Activated CD4-positive, alpha-beta T cell treated with anti-CD3 and anti-CD28 coated beads, Interleukin-2, amount 10 ng/mL, durations not matched to agents 7 days and 5 days (primary cell): ENCODE data around the gene COTL1. TPM values are rescaled to one million over a fixed set of nuclear protein-coding genes. Genes with fewer than 3 reads are reported as not detected.

Experiments
- CTCF ChIA-PET: fragments of 350-600 bp; sonication (Branson Sonifier 250); formaldehyde crosslinking; loops from one replicate; lab custom pipeline; 2021; ENCODE audit warnings: antibody characterized with exemption; lab: Charles Lee
- POLR2A ChIA-PET: fragments of 350-600 bp; sonication (Branson Sonifier 250); formaldehyde crosslinking; loops from one replicate; lab custom pipeline; 2021; ENCODE audit warnings: antibody characterized with exemption; lab: Charles Lee
- DNase-seq: peaks from one replicate; pipeline ENCODE4 v3.0.0-alpha.2; 2020
- H3K27ac Mint-ChIP-seq: one replicate; pipeline ENCODE4 v1.8.0; 2021; ENCODE audit warnings: mild to moderate bottlenecking, moderate library complexity, mixed read lengths
- H3K27me3 Mint-ChIP-seq: one replicate; pipeline ENCODE4 v1.8.0; 2021; ENCODE audit warnings: mixed read lengths
- H3K36me3 Mint-ChIP-seq: one replicate; pipeline ENCODE4 v1.8.0; 2021; ENCODE audit warnings: low read depth, mixed read lengths
- H3K4me1 Mint-ChIP-seq: one replicate; pipeline ENCODE4 v1.8.0; 2021; ENCODE audit warnings: mixed read lengths
- H3K4me3 Mint-ChIP-seq: one replicate; pipeline ENCODE4 v1.8.0; 2021; ENCODE audit warnings: mild to moderate bottlenecking, moderate library complexity, mixed read lengths
- H3K9me3 Mint-ChIP-seq: one replicate; pipeline ENCODE4 v1.8.0; 2021; ENCODE audit warnings: mixed read lengths
- total RNA-seq, 2 experiments: library from RNA; stranded (reverse); gene quantifications; one replicate each; pipeline ENCODE4 v1.2.3, GENCODE V29; 2021

The COTL1 gene
- total RNA-seq, 2 experiments from 2014 or later: 780 to 845 TPM

- ChIA-PET POLR2A (no interaction called here), CTCF (interaction anchor here (0.5 to 1.8 kb wide), 3 partner anchors 10 to 531 kb away, joined by 3 to 8 read pairs (median 3); no protein-coding TSS in a partner anchor)
- H3K4me1 Mint-ChIP-seq: peaks cover 10% of the 10 kb centered on the region
- H3K9me3 Mint-ChIP-seq: no peaks in the 10 kb centered on the region
- H3K27ac Mint-ChIP-seq: no peak overlapping the region
- DNase-seq: no peak
- peaks cover 8% of the 10 kb centered on the region for H3K27me3 Mint-ChIP-seq
- H3K36me3 Mint-ChIP-seq: no peaks in the 10 kb centered on the region
- no peak overlapping the region for H3K4me3 Mint-ChIP-seq
Measured at GRCh38 chr16:84538222-84538840, 79.5 kb downstream of the COTL1 start.

- peaks cover 13% of the 10 kb centered on the region for H3K4me1 Mint-ChIP-seq
- H3K27me3 Mint-ChIP-seq: peaks cover 12% of the 10 kb centered on the region
- H3K9me3 Mint-ChIP-seq: no peaks in the 10 kb centered on the region
- no peak for DNase-seq
- no peaks in the 10 kb centered on the region for H3K36me3 Mint-ChIP-seq
- no peak overlapping the region for H3K27ac Mint-ChIP-seq
- ChIA-PET POLR2A (no interaction called here), CTCF (interaction anchor here (0.9 kb wide), 2 partner anchors 10 to 18 kb away, joined by 3 to 4 read pairs; no protein-coding TSS in a partner anchor)
- H3K4me3 Mint-ChIP-seq: no peak overlapping the region
Measured at GRCh38 chr16:84537491-84538151, 80.3 kb downstream of the COTL1 start.

DNA sequence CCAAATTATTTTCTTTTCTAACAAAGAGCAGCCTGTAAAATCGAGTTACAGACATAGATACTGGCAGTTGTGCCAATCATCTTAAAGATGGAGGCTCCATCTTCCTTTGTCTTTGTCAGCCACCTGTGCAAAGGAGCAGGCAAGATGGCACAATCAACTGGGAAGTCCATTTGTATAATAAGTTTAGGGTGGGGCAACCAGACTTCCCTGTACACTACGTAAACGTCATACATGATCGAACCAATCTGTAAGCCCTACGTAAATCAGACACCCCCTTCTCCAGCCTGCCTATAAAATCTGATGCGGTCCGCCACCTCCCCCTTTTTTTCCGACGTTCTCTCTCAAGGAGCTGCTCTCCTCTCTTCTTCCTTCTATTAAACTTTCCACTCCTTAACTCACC lies 82.0 kb downstream of the COTL1 start:
- H3K4me3 Mint-ChIP-seq: no peak overlapping the region
- no peaks in the 10 kb centered on the region for H3K9me3 Mint-ChIP-seq
- POLR2A ChIA-PET: no interaction called here
- CTCF ChIA-PET: interaction anchor here (0.6 kb wide), 2 partner anchors 18 to 28 kb away, joined by 3 read pairs; no protein-coding TSS in a partner anchor
- H3K4me1 Mint-ChIP-seq: peaks cover 19% of the 10 kb centered on the region
- DNase-seq: no peak
- no peaks in the 10 kb centered on the region for H3K36me3 Mint-ChIP-seq
- peaks cover 16% of the 10 kb centered on the region for H3K27me3 Mint-ChIP-seq
- no peak overlapping the region for H3K27ac Mint-ChIP-seq

DNA sequence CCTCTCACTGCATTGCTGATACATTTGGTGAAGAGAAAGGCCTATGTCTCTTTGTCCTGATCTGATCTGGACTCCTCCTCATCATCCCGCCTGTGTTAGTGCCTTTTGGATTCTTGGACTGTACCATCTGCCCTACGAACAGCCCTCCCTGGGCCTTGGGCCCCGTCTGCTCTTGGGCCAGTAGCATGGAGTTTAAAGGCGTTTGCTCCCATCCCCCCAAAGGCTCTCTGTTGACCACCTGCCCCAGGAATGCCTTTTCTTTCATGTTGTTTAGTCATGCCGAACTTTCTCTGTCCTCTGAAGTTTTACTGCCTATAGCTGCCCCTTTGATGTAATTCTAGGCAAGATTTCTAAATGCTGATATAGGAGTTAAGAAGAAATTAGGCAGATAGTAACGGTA lies 82.5 kb downstream of the COTL1 start:
- H3K4me3 Mint-ChIP-seq: no peak overlapping the region
- H3K27me3 Mint-ChIP-seq: peaks cover 16% of the 10 kb centered on the region
- H3K36me3 Mint-ChIP-seq: peaks cover 2% of the 10 kb centered on the region
- H3K9me3 Mint-ChIP-seq: peaks cover 1% of the 10 kb centered on the region
- POLR2A ChIA-PET: no interaction called here
- CTCF ChIA-PET: no interaction called here
- H3K27ac Mint-ChIP-seq: no peak overlapping the region
- no peak for DNase-seq
- peaks cover 19% of the 10 kb centered on the region for H3K4me1 Mint-ChIP-seq

DNA sequence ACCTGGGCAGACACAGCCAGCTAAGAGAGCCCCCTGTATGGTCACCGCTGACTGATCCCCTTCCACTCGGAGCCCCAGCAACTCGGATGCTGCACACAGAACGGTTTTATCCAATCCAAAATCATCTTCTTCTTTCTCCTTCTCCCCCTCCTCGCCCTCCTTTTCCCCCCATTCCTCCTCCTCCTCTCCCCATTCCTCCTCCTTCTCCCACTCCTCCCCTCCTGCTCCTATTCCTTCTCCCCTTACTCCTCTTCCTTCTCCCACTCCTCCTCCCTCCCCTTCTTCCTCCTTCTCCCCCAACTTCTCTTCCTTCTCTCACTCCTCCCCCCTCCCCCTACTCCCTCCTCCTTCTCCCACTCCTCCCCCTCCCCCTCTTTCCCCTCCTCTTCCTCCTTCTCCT lies 83.1 kb downstream of the COTL1 start:
- Mint-ChIP-seq H3K4me1 (peaks cover 20% of the 10 kb centered on the region), H3K36me3 (peaks cover 6% of the 10 kb centered on the region), H3K27ac (no peak overlapping the region), H3K9me3 (peaks cover 6% of the 10 kb centered on the region), H3K27me3 (peaks cover 16% of the 10 kb centered on the region), H3K4me3 (no peak overlapping the region)
- no peak for DNase-seq
- CTCF ChIA-PET: no interaction called here
- POLR2A ChIA-PET: no interaction called here

DNA sequence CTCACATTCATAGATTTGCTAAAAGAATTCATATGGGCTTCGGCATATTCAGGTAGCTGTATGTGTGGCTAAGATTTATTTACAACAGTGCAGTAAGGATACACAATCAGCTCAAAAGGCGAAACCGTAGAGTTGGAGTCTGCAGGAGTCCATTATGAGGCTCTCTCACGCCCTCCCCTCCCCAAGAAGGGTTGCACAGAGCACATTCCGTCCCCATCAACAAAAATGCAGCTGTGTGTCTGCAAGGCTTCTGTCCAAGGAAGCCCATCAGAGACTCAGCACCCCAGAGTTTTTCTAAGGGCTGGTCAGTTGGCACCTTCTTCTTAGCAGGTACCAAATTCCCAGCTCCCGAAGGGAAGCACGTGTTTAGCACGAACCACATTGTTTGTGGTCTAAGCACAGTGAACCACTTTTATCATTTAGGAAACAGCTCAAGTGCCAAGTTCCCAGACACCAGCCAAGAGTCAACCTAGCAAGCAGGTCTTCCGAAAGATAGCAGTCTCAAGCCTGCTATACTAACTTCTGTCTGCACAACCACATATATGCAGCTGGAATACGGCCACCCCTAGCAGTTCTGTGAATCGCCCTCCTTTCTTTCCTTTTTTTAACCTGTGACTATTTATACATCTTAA lies 84.9 kb downstream of the COTL1 start:
- CTCF ChIA-PET: interaction anchor here (1.0 to 1.6 kb wide), 5 partner anchors 9 to 22 kb away, joined by 3 to 8 read pairs (median 5); no protein-coding TSS in a partner anchor
- Mint-ChIP-seq H3K9me3 (peaks cover 13% of the 10 kb centered on the region), H3K27me3 (peaks cover 16% of the 10 kb centered on the region), H3K36me3 (peaks cover 11% of the 10 kb centered on the region), H3K4me1 (peaks cover 20% of the 10 kb centered on the region), H3K27ac (no peak overlapping the region), H3K4me3 (no peak overlapping the region)
- DNase-seq: no peak
- POLR2A ChIA-PET: no interaction called here

GRCh38 chr16:84532291-84532724 lies 85.6 kb downstream of the COTL1 start:
- Mint-ChIP-seq H3K36me3 (peaks cover 11% of the 10 kb centered on the region), H3K27me3 (peaks cover 16% of the 10 kb centered on the region), H3K4me1 (peaks cover 17% of the 10 kb centered on the region), H3K4me3 (no peak overlapping the region), H3K27ac (no peak overlapping the region), H3K9me3 (peaks cover 13% of the 10 kb centered on the region)
- DNase-seq: no peak
- POLR2A ChIA-PET: no interaction called here
- CTCF ChIA-PET: interaction anchor here (1.0 to 1.5 kb wide), 3 partner anchors 12 to 21 kb away, joined by 4 to 6 read pairs (median 5); no protein-coding TSS in a partner anchor

DNA sequence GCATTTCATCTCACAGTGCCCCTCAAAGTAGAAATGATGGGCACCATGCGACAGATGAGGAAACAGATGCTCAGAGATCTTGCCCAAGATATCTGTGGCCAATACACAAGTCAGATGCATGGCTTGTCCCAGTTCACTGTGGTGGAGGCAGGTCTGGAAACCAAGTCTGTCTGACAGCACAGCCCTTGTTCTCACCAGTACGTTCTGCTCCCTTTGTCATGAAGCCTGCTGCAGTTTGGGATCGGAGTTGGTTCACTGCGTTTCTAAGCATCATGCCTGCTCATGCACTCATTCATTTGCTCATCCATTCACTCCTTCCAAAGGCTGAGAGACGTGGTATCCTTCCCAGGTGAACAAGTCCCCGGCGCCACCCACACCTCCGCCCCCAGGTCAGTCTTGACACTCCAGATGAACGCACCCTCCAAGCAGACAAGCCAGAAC lies 86.2 kb downstream of the COTL1 start:
- Mint-ChIP-seq H3K27me3 (peaks cover 16% of the 10 kb centered on the region), H3K4me3 (no peak overlapping the region), H3K27ac (no peak overlapping the region), H3K36me3 (peaks cover 11% of the 10 kb centered on the region), H3K9me3 (peaks cover 13% of the 10 kb centered on the region), H3K4me1 (peaks cover 11% of the 10 kb centered on the region)
- DNase-seq: no peak
- CTCF ChIA-PET: interaction anchor here (1.2 kb wide), 1 partner anchor 21 kb away, joined by 4 read pairs; no protein-coding TSS in a partner anchor
- POLR2A ChIA-PET: no interaction called here

DNA sequence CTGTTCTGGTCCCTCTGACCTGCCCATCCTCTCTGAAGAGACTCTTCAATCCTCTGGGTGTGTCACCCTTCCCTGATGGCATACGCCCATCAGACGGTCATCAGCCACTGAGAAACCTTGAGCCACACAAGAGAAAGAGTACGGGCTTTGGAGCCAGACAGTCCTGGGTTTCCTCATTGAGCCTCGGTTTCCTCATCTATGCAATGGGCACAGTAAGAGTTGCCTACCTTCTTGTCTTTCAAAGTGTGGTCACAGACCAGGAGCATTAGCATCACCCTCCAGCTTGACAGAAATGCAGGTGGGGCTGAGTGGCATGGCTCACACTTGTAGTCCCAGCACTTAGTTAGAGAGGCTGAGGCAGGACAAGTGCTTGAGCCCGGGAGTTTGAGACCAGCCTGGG lies 87.3 kb downstream of the COTL1 start:
- ChIA-PET CTCF (interaction anchor here (0.7 to 1.0 kb wide), 2 partner anchors 92 to 209 kb away, joined by 3 to 4 read pairs; no protein-coding TSS in a partner anchor), POLR2A (interaction anchor here (0.6 kb wide), 1 partner anchor 209 kb away, joined by 3 read pairs; no protein-coding TSS in a partner anchor)
- H3K4me3 Mint-ChIP-seq: no peak overlapping the region
- peak overlapping the region; percentile 66 for H3K27ac Mint-ChIP-seq
- DNase-seq: no peak
- peaks cover 13% of the 10 kb centered on the region for H3K9me3 Mint-ChIP-seq
- peaks cover 11% of the 10 kb centered on the region for H3K36me3 Mint-ChIP-seq
- peaks cover 11% of the 10 kb centered on the region for H3K4me1 Mint-ChIP-seq
- H3K27me3 Mint-ChIP-seq: peaks cover 14% of the 10 kb centered on the region

- peaks cover 11% of the 10 kb centered on the region for H3K27me3 Mint-ChIP-seq
- H3K27ac Mint-ChIP-seq: no peak overlapping the region
- H3K4me3 Mint-ChIP-seq: no peak overlapping the region
- H3K9me3 Mint-ChIP-seq: peaks cover 13% of the 10 kb centered on the region
- H3K36me3 Mint-ChIP-seq: peaks cover 11% of the 10 kb centered on the region
- POLR2A ChIA-PET: no interaction called here
- no peak for DNase-seq
- CTCF ChIA-PET: interaction anchor here (0.6 to 2.3 kb wide), 8 partner anchors 10 to 210 kb away, joined by 3 to 8 read pairs (median 4); no protein-coding TSS in a partner anchor
- H3K4me1 Mint-ChIP-seq: peaks cover 11% of the 10 kb centered on the region
Measured at GRCh38 chr16:84529607-84530006, 88.3 kb downstream of the COTL1 start.

GRCh38 chr16:84528322-84528721 lies 89.6 kb downstream of the COTL1 start:
- peaks cover 9% of the 10 kb centered on the region for H3K27me3 Mint-ChIP-seq
- peaks cover 13% of the 10 kb centered on the region for H3K9me3 Mint-ChIP-seq
- H3K4me1 Mint-ChIP-seq: peaks cover 13% of the 10 kb centered on the region
- ChIA-PET POLR2A (no interaction called here), CTCF (interaction anchor here (0.6 to 2.3 kb wide), 11 partner anchors 9 to 717 kb away, joined by 3 to 8 read pairs (median 3); no protein-coding TSS in a partner anchor)
- H3K27ac Mint-ChIP-seq: no peak overlapping the region
- peaks cover 11% of the 10 kb centered on the region for H3K36me3 Mint-ChIP-seq
- no peak overlapping the region for H3K4me3 Mint-ChIP-seq
- DNase-seq: no peak

GRCh38 chr16:84527532-84528269 lies 90.2 kb downstream of the COTL1 start:
- no peak for DNase-seq
- Mint-ChIP-seq H3K27me3 (peaks cover 4% of the 10 kb centered on the region), H3K27ac (no peak overlapping the region), H3K36me3 (peaks cover 11% of the 10 kb centered on the region), H3K9me3 (peaks cover 13% of the 10 kb centered on the region), H3K4me3 (no peak overlapping the region), H3K4me1 (peaks cover 14% of the 10 kb centered on the region)
- POLR2A ChIA-PET: no interaction called here
- CTCF ChIA-PET: interaction anchor here (0.6 to 2.3 kb wide), 7 partner anchors 9 to 717 kb away, joined by 3 to 8 read pairs (median 3); no protein-coding TSS in a partner anchor
